NCI-H128 (cell line): ENCODE measurements around the gene SLC12A6.
"Not testable (repeated sequence)": the region's sequence is repeated elsewhere in the genome, so short reads cannot be mapped to it uniquely, and the experiment has no call there.

Experiments
- DNase-seq: peaks from one replicate; lab custom pipeline; 2025; ENCODE audit not compliant: unreplicated experiment; lab: John Stamatoyannopoulos, UW

Gene SLC12A6

GRCh38 chr15:34358367-34358766, 20.8 kb upstream of the SLC12A6 start:
- DNase-seq = no peak

GRCh38 chr15:34357653-34358052, 20.1 kb upstream of the SLC12A6 start:
- DNase-seq = no peak

- DNase-seq = no peak
Observed at GRCh38 chr15:34355241-34355640, 17.7 kb upstream of the SLC12A6 start.

- no peak for DNase-seq
Observed at GRCh38 chr15:34354286-34354685, 16.7 kb upstream of the SLC12A6 start.

GRCh38 chr15:34353627-34354026, 16.0 kb upstream of the SLC12A6 start:
- no peak for DNase-seq

- not testable (repeated sequence) for DNase-seq
Observed at GRCh38 chr15:34352996-34353395, 15.4 kb upstream of the SLC12A6 start.

- DNase-seq = no peak
Observed at GRCh38 chr15:34349769-34350168, 12.2 kb upstream of the SLC12A6 start.

GRCh38 chr15:34348735-34349300, 11.2 kb upstream of the SLC12A6 start:
- DNase-seq = no peak

- no peak for DNase-seq
Observed at GRCh38 chr15:34347951-34348638, 10.5 kb upstream of the SLC12A6 start.

GRCh38 chr15:34342737-34343575, 5.4 kb upstream of the SLC12A6 start, which contains the start of the genes NOP10 and NUTM1:
NOP10 (minus strand) TSS chr15:34343136; CDS start chr15:34343073, 63 bp downstream.
NUTM1 (plus strand) TSS chr15:34343315; CDS start chr15:34343697, 382 bp downstream.
- peak; percentile 45 for DNase-seq

- DNase-seq = not testable (repeated sequence)
Observed at GRCh38 chr15:34342213-34342736, 4.7 kb upstream of the SLC12A6 start.

GRCh38 chr15:34341381-34342212, 4.0 kb upstream of the SLC12A6 start:
- no peak for DNase-seq

GRCh38 chr15:34339946-34340345, 2.4 kb upstream of the SLC12A6 start:
- DNase-seq = no peak

GRCh38 chr15:34338347-34338746, 766 bp upstream of the SLC12A6 start:
- no peak for DNase-seq

GRCh38 chr15:34336991-34337556, 507 bp downstream of the SLC12A6 start:
- no peak for DNase-seq

- DNase-seq = no peak
Observed at GRCh38 chr15:34336231-34336990, 1.2 kb downstream of the SLC12A6 start.

- no peak for DNase-seq
Observed at GRCh38 chr15:34335176-34336032, 2.2 kb downstream of the SLC12A6 start.

GRCh38 chr15:34334672-34335071, 2.9 kb downstream of the SLC12A6 start:
- DNase-seq = no peak
